PC-3 (cell line): ENCODE data around the gene ST3GAL3. TPM values are rescaled to one million over a fixed set of nuclear protein-coding genes. Genes with fewer than 3 reads are reported as not detected.
A peak's percentile ranks its signal among the peaks of the same experiment; 100 is the strongest.

Experiments
- ATAC-seq: fragments of 200-7000 bp; cut with Tn5 transposase; 2 replicates; pipeline ENCODE4 v1.9.1; 2020; ENCODE audit warnings: mild to moderate bottlenecking, moderate library complexity
- BruUV-seq: library from RNA; stranded (reverse); fragments of 400-500 nt; replicated peaks from 2 replicates; lab custom pipeline; 2021; lab: Mats Ljungman, UMichigan
- CTCF ChIA-PET: fragments of 300-600 bp; sonication (Branson Sonifier 250); formaldehyde crosslinking; loops from one replicate; lab custom pipeline; 2022; ENCODE audit warnings: antibody characterized with exemption; lab: Charles Lee
- POLR2A ChIA-PET: fragments of 300-600 bp; sonication (Branson Sonifier 250); formaldehyde crosslinking; loops from one replicate; lab custom pipeline; 2022; ENCODE audit warnings: antibody characterized with exemption; ENCODE audit not compliant: unreplicated experiment; lab: Charles Lee
- DNase-seq: peaks from one replicate; pipeline ENCODE4 v3.0.0-alpha.2; 2015
- H2AFZ ChIP-seq: fragments of 300-600 bp; sonication (generic); 2 replicates; pipeline ENCODE4 v1.6.0; 2016; ENCODE audit warnings: antibody characterized with exemption, low read length
- H3F3A ChIP-seq: fragments of 300-600 bp; sonication (generic); one replicate; pipeline ENCODE4 v1.6.0; 2017; ENCODE audit warnings: antibody characterized with exemption, low read length, control low read depth, mild to moderate bottlenecking; ENCODE audit not compliant: unreplicated experiment
- H3K27ac ChIP-seq: fragments of 300-600 bp; sonication (generic); 2 replicates; pipeline ENCODE4 v1.5.1; 2016; ENCODE audit warnings: mild to moderate bottlenecking, low read length
- H3K27me3 ChIP-seq: fragments of 300-600 bp; sonication (generic); 2 replicates; pipeline ENCODE4 v1.6.1; 2016; ENCODE audit warnings: low read length, mixed read lengths
- H3K36me3 ChIP-seq: fragments of 300-600 bp; sonication (generic); 2 replicates; pipeline ENCODE4 v1.6.1; 2016; ENCODE audit warnings: low read depth, mixed run types, low read length, mixed read lengths
- H3K4me1 ChIP-seq: fragments of 300-600 bp; sonication (generic); 2 replicates; pipeline ENCODE4 v1.5.1; 2016; ENCODE audit warnings: low read length; ENCODE audit not compliant: insufficient read depth
- H3K4me2 ChIP-seq: fragments of 300-600 bp; sonication (generic); 2 replicates; pipeline ENCODE4 v1.6.0; 2016; ENCODE audit warnings: low read length
- H3K4me3 ChIP-seq: fragments of 300-600 bp; sonication (generic); 2 replicates; pipeline ENCODE4 v1.5.1; 2016; ENCODE audit warnings: mild to moderate bottlenecking, low read length, mixed read lengths
- H3K79me2 ChIP-seq: fragments of 300-600 bp; sonication (generic); 2 replicates; pipeline ENCODE4 v1.6.1; 2017; ENCODE audit warnings: low read length, mixed read lengths
- H3K9ac ChIP-seq: fragments of 300-600 bp; sonication (generic); 2 replicates; pipeline ENCODE4 v1.6.0; 2016; ENCODE audit warnings: mild to moderate bottlenecking, low read length
- H3K9me2 ChIP-seq: fragments of 300-600 bp; sonication (generic); replicated peaks from 2 replicates; pipeline ENCODE4 v1.6.1; 2016; ENCODE audit warnings: mixed run types, low read length, mixed read lengths
- H3K9me3 ChIP-seq: fragments of 300-600 bp; sonication (generic); 2 replicates; pipeline ENCODE4 v1.6.1; 2016; ENCODE audit warnings: low read length, mixed read lengths
- H4K20me1 ChIP-seq: fragments of 300-600 bp; sonication (generic); 2 replicates; pipeline ENCODE4 v1.6.1; 2016; ENCODE audit warnings: low read length, mixed read lengths
- EZH2 ChIP-seq: fragments of 300-600 bp; sonication (generic); IDR thresholded peaks from one replicate; pipeline ENCODE4 v1.6.1; 2017; ENCODE audit warnings: antibody characterized with exemption, mild to moderate bottlenecking, low read length; ENCODE audit not compliant: unreplicated experiment
- EZH2phosphoT487 ChIP-seq: fragments of 300-600 bp; sonication (generic); IDR thresholded peaks from 2 replicates; pipeline ENCODE4 v1.6.1; 2018; ENCODE audit warnings: mild to moderate bottlenecking, antibody characterized with exemption, low read length, borderline replicate concordance
- intact Hi-C: fragments of 100-400 bp; cut with micrococcal nuclease; formaldehyde crosslinking; loops from 2 replicates; pipeline ENCODE4 v1.9.0; 2023
- total RNA-seq: library from RNA; depleted of rRNA; stranded (reverse); fragments of >200 nt; gene quantifications from 2 replicates; pipeline ENCODE4 v1.2.3, GENCODE V29; 2014
- TF ChIP-seq, protein P1 (sequence below): fragments of 300-600 bp; sonication (generic); conservative IDR thresholded peaks from 2 replicates; pipeline ENCODE4 v1.5.1; 2017; ENCODE audit warnings: antibody characterized with exemption, low read depth, mild to moderate bottlenecking, low read length

ST3GAL3 gene
- total RNA-seq, 1 experiment from 2014 or later = 9.0 TPM

DNA sequence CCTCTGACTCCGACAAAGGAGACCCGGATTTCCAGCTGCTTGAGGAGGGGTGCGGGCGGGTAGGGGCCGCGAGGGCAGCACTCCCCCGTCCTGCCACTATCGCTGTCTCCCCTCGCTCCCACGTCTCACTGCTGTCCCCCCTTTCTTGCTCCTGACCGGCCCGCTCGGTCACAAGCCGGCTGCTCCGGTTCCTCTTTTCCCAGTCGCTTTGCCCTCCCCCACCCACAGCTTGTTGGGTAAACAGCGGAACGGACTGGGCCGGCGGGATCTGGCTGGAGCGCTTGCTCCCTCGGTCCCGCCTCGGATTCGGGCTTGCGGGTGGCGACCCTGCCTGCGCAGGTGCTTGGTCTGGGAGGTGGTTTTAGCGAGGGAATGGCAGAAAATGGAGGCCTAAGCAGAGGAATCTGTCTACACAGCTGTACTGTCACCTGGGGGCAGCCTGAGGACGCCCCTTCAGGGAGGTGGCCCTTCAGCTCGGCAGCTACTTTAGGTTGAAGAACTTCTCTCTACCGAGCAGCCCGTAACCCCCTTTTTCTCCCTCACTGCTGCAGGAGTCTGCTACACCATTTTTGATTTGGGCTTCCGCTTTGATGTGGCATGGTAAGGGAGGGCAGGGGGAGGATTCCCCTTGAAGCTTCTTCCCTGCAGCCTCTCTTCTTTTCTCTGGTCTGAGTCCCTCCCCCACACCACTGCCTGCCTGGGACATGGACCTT, 268.1 kb downstream of the ST3GAL3 start:
- DNase-seq = no peak
- Histone ChIP-seq H3K27me3 (no peaks in the 10 kb centered on the region), H3K79me2 (peaks cover 66% of the 10 kb centered on the region), H3K9me3 (no peaks in the 10 kb centered on the region), H3F3A (no peaks in the 10 kb centered on the region), H3K36me3 (peaks cover 36% of the 10 kb centered on the region), H3K4me2 (peak overlapping the region; percentile 99), H3K4me1 (peaks cover 58% of the 10 kb centered on the region), H2AFZ (peak overlapping the region; percentile 91), H3K27ac (peak overlapping the region; percentile 55), H3K4me3 (peak overlapping the region; percentile 94), H4K20me1 (peaks cover 23% of the 10 kb centered on the region; the same call in 1 of the 2 replicates), H3K9me2 (no peaks in the 10 kb centered on the region), H3K9ac (peak overlapping the region; percentile 95)
- ATAC-seq = 0 out of 2 replicates have a peak, but pooled peaks have one; percentile 0
- ChIA-PET CTCF (interaction anchor here (0.6 to 0.9 kb wide), 2 partner anchors 39 to 41 kb away, joined by 3 to 4 read pairs; no protein-coding TSS in a partner anchor), POLR2A (no interaction called here)
- TSS peak; percentile 23 for BruUV-seq
- intact Hi-C loops = no loop called here
- TF ChIP-seq EZH2 (no peak), EZH2phosphoT487 (no peak)
- TF ChIP-seq, protein P1, sequence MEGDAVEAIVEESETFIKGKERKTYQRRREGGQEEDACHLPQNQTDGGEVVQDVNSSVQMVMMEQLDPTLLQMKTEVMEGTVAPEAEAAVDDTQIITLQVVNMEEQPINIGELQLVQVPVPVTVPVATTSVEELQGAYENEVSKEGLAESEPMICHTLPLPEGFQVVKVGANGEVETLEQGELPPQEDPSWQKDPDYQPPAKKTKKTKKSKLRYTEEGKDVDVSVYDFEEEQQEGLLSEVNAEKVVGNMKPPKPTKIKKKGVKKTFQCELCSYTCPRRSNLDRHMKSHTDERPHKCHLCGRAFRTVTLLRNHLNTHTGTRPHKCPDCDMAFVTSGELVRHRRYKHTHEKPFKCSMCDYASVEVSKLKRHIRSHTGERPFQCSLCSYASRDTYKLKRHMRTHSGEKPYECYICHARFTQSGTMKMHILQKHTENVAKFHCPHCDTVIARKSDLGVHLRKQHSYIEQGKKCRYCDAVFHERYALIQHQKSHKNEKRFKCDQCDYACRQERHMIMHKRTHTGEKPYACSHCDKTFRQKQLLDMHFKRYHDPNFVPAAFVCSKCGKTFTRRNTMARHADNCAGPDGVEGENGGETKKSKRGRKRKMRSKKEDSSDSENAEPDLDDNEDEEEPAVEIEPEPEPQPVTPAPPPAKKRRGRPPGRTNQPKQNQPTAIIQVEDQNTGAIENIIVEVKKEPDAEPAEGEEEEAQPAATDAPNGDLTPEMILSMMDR = no peak

- CTCF ChIA-PET = no interaction called here
- Histone ChIP-seq H3K4me1 (peaks cover 60% of the 10 kb centered on the region), H3K27me3 (no peaks in the 10 kb centered on the region), H4K20me1 (peaks cover 23% of the 10 kb centered on the region; the same call in 1 of the 2 replicates), H3K79me2 (peaks cover 66% of the 10 kb centered on the region), H3K4me2 (peak overlapping the region; percentile 99), H3F3A (no peaks in the 10 kb centered on the region), H3K36me3 (peaks cover 34% of the 10 kb centered on the region), H3K27ac (no peak overlapping the region), H3K4me3 (peak overlapping the region; percentile 94), H3K9ac (peak overlapping the region; percentile 95), H3K9me3 (no peaks in the 10 kb centered on the region), H3K9me2 (no peaks in the 10 kb centered on the region), H2AFZ (no peak overlapping the region)
- intact Hi-C loops = no loop called here
- ATAC-seq (no peak), DNase-seq (no peak)
- BruUV-seq = no TSS peak
- TF ChIP-seq, protein P1 = no peak; the same call in 1 of the 2 replicates
- TF ChIP-seq EZH2phosphoT487 = no peak
- no peak for TF ChIP-seq EZH2
- POLR2A ChIA-PET = no interaction called here
These were observed 268.7 kb downstream of the ST3GAL3 start for GRCh38 chr1:43976045-43976444.

- peaks cover 33% of the 10 kb centered on the region for H3K36me3 ChIP-seq
These were observed 269.6 kb downstream of the ST3GAL3 start for GRCh38 chr1:43976890-43977289.

More at GRCh38 chr1:43976890-43977289, 269.6 kb downstream of the ST3GAL3 start:
- Histone ChIP-seq H3F3A (no peaks in the 10 kb centered on the region), H3K4me1 (peaks cover 59% of the 10 kb centered on the region), H3K79me2 (peaks cover 68% of the 10 kb centered on the region), H2AFZ (no peak overlapping the region), H3K9me2 (no peaks in the 10 kb centered on the region), H3K27me3 (no peaks in the 10 kb centered on the region), H3K4me2 (peak overlapping the region; percentile 99), H3K9ac (no peak overlapping the region), H3K27ac (no peak overlapping the region), H3K9me3 (no peaks in the 10 kb centered on the region), H4K20me1 (peaks cover 23% of the 10 kb centered on the region; the same call in 1 of the 2 replicates), H3K4me3 (peak overlapping the region; percentile 94)
- TF ChIP-seq EZH2 = no peak
- TF ChIP-seq EZH2phosphoT487 = no peak
- TF ChIP-seq, protein P1 = no peak
- ChIA-PET CTCF (interaction anchor here (1.0 kb wide), 1 partner anchor 213 kb away, joined by 3 read pairs; no protein-coding TSS in a partner anchor), POLR2A (no interaction called here)
- ATAC-seq (no peak), DNase-seq (no peak)
- no TSS peak for BruUV-seq
- intact Hi-C loops = no loop called here
